H1 (cell line): ENCODE data around the gene TESMIN. TPM values are rescaled to one million over a fixed set of nuclear protein-coding genes. Genes with fewer than 3 reads are reported as not detected.

Source experiments
- CHD1 ChIP-seq: IDR thresholded peaks from 2 replicates; pipeline ENCODE4 v1.6.1; 2012; ENCODE audit warnings: low read depth, low read length, improper control_type of control experiment
- EGR1 ChIP-seq: IDR thresholded peaks from 2 replicates; pipeline ENCODE4 v1.6.1; 2011; ENCODE audit warnings: low read depth, low read length, borderline replicate concordance
- NRF1 ChIP-seq: IDR thresholded peaks from 2 replicates; pipeline ENCODE4 v1.6.1; 2011; ENCODE audit warnings: mild to moderate bottlenecking, low read depth, low read length, improper control_type of control experiment
- SP4 ChIP-seq: IDR thresholded peaks from 2 replicates; pipeline ENCODE4 v1.6.1; 2012; ENCODE audit warnings: low read length, inconsistent platforms
- polyA plus RNA-seq, 7 experiments: library from polyadenylated mRNA; depleted of rRNA in 3 of 7; stranded (reverse) in 5 of 7; unstranded in 2 of 7; fragments of >200 nt in 5 of 7; fragments of 200-250 nt in 2 of 7; gene quantifications; 1 replicate in 5 of 7; 2 replicates in 1 of 7; 4 replicates in 1 of 7; pipeline versions ENCODE4 v1.2.1 to v1.2.3, GENCODE V29; 2011 to 2013; ENCODE audit warnings: missing spikeins in 2 of 7, mixed read lengths in 2 of 7
- total RNA-seq: library from RNA; stranded (reverse); fragmentation: NEBNext Ultra II Directional; extraction: Animal tissue kit (Norgen Biotek cat#: 25700); gene quantifications from 2 replicates; pipeline ENCODE4 v1.2.1, GENCODE V29; 2021
- TF ChIP-seq, protein P1 (sequence below): fragments of 300-600 bp; sonication (generic); IDR thresholded peaks from 2 replicates; pipeline ENCODE4 v1.7.1; 2012; ENCODE audit warnings: low read length, moderate library complexity, mild to moderate bottlenecking, inconsistent platforms; ENCODE audit not compliant: insufficient replicate concordance

TESMIN gene
- total and polyA plus RNA-seq, 2 of the 8 experiments (the other 6 are each of a cell fraction or from before 2014, with no cell fraction given) = 22.6 to 61.1 TPM

- TF ChIP-seq, protein P1, sequence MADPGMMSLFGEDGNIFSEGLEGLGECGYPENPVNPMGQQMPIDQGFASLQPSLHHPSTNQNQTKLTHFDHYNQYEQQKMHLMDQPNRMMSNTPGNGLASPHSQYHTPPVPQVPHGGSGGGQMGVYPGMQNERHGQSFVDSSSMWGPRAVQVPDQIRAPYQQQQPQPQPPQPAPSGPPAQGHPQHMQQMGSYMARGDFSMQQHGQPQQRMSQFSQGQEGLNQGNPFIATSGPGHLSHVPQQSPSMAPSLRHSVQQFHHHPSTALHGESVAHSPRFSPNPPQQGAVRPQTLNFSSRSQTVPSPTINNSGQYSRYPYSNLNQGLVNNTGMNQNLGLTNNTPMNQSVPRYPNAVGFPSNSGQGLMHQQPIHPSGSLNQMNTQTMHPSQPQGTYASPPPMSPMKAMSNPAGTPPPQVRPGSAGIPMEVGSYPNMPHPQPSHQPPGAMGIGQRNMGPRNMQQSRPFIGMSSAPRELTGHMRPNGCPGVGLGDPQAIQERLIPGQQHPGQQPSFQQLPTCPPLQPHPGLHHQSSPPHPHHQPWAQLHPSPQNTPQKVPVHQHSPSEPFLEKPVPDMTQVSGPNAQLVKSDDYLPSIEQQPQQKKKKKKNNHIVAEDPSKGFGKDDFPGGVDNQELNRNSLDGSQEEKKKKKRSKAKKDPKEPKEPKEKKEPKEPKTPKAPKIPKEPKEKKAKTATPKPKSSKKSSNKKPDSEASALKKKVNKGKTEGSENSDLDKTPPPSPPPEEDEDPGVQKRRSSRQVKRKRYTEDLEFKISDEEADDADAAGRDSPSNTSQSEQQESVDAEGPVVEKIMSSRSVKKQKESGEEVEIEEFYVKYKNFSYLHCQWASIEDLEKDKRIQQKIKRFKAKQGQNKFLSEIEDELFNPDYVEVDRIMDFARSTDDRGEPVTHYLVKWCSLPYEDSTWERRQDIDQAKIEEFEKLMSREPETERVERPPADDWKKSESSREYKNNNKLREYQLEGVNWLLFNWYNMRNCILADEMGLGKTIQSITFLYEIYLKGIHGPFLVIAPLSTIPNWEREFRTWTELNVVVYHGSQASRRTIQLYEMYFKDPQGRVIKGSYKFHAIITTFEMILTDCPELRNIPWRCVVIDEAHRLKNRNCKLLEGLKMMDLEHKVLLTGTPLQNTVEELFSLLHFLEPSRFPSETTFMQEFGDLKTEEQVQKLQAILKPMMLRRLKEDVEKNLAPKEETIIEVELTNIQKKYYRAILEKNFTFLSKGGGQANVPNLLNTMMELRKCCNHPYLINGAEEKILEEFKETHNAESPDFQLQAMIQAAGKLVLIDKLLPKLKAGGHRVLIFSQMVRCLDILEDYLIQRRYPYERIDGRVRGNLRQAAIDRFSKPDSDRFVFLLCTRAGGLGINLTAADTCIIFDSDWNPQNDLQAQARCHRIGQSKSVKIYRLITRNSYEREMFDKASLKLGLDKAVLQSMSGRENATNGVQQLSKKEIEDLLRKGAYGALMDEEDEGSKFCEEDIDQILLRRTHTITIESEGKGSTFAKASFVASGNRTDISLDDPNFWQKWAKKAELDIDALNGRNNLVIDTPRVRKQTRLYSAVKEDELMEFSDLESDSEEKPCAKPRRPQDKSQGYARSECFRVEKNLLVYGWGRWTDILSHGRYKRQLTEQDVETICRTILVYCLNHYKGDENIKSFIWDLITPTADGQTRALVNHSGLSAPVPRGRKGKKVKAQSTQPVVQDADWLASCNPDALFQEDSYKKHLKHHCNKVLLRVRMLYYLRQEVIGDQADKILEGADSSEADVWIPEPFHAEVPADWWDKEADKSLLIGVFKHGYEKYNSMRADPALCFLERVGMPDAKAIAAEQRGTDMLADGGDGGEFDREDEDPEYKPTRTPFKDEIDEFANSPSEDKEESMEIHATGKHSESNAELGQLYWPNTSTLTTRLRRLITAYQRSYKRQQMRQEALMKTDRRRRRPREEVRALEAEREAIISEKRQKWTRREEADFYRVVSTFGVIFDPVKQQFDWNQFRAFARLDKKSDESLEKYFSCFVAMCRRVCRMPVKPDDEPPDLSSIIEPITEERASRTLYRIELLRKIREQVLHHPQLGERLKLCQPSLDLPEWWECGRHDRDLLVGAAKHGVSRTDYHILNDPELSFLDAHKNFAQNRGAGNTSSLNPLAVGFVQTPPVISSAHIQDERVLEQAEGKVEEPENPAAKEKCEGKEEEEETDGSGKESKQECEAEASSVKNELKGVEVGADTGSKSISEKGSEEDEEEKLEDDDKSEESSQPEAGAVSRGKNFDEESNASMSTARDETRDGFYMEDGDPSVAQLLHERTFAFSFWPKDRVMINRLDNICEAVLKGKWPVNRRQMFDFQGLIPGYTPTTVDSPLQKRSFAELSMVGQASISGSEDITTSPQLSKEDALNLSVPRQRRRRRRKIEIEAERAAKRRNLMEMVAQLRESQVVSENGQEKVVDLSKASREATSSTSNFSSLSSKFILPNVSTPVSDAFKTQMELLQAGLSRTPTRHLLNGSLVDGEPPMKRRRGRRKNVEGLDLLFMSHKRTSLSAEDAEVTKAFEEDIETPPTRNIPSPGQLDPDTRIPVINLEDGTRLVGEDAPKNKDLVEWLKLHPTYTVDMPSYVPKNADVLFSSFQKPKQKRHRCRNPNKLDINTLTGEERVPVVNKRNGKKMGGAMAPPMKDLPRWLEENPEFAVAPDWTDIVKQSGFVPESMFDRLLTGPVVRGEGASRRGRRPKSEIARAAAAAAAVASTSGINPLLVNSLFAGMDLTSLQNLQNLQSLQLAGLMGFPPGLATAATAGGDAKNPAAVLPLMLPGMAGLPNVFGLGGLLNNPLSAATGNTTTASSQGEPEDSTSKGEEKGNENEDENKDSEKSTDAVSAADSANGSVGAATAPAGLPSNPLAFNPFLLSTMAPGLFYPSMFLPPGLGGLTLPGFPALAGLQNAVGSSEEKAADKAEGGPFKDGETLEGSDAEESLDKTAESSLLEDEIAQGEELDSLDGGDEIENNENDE = no peak
- TF ChIP-seq NRF1 (no peak), EGR1 (no peak), SP4 (no peak), CHD1 (no peak)
These were observed 16.4 kb upstream of the TESMIN start (continued) for GRCh38 chr11:68767672-68768071.
